8988T (cell line): ENCODE data around the gene CDK19.
"Not testable (repeated sequence)": the region's sequence is repeated elsewhere in the genome, so short reads cannot be mapped to it uniquely, and the experiment has no call there.

Experiments
- DNase-seq: peaks from one replicate; pipeline ENCODE4 v3.0.0; 2011

The CDK19 gene

GRCh38 chr6:110813338-110814101 is 1.7 kb downstream of the CDK19 start:
- peak; percentile 37 for DNase-seq

GRCh38 chr6:110812719-110813118 is 2.5 kb downstream of the CDK19 start:
- DNase-seq: no peak

GRCh38 chr6:110810896-110811586 is 4.2 kb downstream of the CDK19 start:
- no peak for DNase-seq

GRCh38 chr6:110809792-110810191 is 5.5 kb downstream of the CDK19 start:
- no peak for DNase-seq

DNA sequence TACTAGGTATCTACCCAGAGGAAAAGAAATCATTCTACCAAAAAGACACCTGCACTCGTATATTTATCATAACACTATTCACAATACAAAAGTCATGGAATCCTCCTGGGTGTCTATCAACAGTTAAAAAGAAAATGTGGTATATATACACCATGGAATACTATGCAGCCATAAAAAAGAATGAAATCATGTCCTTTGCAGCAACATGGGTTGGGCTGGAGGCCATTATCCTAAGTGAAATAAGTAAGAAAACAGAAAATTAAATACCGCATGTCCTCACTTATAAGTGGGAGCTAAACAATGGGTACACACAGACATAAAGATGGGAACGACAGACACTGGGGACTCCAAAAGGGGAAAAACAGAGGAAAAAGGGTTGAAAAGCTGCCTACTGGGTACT is 13.1 kb downstream of the CDK19 start:
- DNase-seq: not testable (repeated sequence)

DNA sequence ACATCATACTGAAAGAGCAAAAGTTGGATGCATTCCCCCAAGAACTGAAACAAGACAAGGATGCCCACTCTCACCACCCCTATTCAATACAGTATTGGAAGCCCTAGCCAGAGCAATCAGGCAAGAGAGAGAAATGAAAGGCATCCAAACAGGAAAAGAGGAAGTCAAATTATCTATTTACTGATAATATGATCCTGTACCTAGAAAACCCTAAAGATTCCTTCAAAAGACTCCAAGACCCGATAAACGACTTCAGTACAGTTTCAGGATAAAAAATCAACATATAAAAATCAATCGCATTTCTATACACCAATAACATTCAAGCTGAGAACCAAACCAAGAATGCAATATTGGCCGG is 14.5 kb downstream of the CDK19 start:
- DNase-seq: no peak

DNA sequence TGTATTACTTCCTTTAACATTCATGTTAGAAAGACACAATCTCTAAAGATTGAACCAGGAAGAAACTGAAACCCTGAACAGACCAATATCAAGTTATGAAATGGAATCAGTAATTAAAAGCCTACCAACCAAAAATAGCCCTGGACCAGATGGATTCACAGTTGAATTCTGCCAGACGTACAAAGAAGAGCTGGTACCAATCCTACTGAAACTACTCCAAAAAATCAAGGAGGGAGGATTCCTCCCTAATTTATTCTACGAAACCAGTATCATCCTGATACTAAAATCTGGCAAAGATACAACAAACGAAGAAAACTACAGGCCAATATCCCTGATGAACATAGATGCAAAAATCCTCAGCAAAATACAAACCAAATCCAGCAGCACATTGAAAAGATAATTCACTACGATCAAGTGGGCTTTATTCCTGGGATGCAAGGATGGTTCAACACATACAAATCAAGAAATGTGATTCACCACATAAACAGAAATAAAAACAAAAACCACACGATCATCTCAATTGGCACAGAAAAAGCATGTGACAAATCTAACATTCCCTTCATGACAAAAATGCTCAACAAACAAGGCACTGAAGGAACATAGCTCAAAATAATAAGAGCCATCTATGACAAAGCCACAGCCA is 15.0 kb downstream of the CDK19 start:
- DNase-seq: no peak

GRCh38 chr6:110799655-110800054 is 15.6 kb downstream of the CDK19 start:
- no peak for DNase-seq

DNA sequence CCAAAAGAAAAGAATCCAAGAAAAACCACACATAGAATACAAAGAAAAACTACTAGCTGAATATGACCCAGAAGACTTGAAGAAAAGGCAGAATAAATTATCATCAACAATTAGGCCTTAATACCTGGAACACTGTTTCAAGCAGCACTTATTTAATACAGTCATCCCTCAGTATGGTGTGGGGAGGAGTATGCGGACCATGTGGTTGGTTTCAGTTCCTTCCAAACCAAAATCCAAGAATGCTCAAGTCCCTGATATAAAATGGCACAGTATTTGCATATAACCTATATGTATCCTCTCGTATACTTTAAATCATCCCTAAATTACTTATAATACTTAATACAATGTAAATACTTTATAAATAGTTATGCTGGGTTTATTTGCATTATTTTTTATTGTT is 16.1 kb downstream of the CDK19 start:
- DNase-seq: no peak

DNA sequence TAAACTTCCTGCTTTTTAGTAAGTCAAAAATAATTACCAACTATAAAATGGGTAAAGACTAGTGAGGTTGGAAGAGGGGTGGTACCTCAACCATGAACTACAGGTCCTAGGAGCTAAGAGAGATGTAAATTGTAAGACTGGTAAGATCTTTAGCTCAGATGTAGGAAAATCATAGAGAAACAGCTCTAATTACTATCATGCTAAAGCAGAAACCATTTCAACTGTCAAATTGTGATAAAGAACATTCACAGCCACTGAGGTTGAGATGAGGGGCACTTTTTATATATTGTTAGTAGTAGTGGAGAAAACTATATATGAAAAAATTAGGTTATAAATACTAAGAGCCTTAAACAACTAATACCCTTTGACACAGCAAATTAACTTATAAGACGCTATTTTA is 20.0 kb downstream of the CDK19 start:
- no peak for DNase-seq

DNA sequence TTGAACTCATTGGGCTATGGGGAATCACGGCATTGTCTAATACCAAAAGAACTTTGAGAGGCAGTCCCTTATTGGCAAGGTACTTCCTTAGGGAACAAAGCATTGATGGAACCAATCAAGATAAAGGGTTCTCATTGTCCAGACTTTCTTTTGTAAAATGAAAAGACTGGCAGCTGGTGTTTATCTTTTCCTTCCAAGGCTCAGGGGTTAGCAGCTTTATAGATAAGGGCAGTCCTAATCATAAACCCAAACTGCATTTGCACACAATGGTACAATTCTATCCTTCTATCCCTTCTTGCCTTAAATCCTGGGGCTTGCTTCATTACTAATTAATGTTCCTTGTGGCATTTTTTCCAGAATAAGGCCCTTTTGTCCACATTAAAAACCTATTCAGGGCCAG is 28.6 kb downstream of the CDK19 start:
- DNase-seq: no peak

GRCh38 chr6:110786271-110786670 is 29.0 kb downstream of the CDK19 start:
- no peak for DNase-seq

DNA sequence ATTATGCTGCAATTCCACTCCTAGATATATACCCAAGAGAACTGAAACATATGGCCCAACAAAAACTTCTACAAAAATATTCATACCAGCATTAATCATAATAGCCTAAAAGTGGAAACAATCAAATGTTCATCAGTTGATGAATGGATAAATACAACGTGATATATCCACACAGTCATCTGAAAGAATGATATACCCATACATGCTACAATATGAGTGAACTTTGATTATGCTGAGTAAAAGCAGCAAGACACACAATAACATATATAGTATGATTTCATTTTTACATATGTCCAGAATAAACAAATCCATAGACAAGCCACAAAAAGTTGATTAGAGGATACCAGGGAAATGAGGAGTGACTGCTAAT is 30.7 kb downstream of the CDK19 start:
- no peak for DNase-seq

DNA sequence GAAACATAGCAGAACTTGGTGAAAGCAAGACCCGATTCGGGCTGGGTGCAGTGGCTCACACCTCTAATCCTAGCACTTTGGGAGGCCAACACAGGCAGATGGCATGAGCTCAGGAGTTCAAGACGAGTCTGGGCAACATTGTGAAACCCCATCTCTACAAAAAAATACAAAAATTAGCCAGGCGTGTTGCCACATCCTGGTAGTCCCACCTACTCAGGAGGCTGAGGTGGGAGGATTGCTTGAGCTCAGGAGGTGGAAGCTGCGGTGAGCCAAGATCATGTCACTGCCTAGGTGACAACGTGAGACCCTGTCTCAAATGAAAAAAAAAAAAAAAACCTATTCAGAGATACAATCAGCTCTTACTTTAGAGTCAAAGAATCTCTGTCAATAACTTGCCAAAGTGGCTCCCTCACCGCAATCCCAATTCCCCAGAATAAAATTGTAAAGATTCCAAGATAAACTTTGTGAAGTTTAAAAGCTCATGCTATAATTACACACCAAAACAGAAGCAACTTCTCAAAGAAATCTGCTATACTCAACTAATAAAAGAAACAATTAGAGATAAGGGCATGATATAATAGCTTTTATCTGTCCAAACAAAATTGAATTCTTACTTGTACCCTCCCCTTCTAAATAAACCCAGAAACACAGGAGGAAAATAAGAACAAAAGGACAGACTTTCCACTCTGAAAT is 33.6 kb downstream of the CDK19 start:
- DNase-seq: no peak

DNA sequence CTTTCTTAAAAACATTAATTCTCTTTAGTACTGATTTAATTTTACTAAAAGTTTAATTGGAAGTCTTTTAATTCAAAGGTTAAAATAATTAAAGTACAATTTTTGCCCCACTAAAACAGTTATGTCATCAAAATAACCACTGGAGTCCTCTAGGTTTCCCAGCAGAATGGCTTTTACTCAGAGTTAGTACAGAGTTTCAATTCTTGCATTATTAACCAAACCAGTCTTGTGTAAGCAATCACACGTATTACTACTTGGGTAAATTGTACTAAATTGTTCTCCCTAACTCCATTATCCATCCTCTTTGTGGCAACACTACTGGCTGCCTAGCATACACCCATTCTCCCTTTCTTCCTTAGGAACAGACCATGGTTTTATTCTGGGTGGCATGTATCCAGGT is 36.9 kb downstream of the CDK19 start:
- DNase-seq: no peak

DNA sequence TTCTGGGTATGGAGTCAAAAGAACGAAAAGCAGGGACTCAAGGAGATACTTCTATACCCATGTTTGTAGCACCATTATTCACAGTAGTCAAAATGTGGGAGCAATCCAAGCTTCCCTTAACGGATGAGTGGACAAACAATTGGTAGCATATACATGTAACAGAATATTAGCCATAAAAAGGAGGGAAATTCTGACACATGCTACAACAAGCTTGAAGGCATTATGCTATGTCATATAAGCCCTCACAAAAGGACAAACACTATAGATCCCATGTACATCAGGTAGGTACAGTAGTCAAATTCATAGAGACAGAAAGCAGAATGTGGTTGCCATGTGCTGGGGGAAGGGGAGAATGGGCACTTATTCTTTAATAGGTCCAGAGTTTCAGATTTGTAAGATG is 37.6 kb downstream of the CDK19 start:
- no peak for DNase-seq

- no peak for DNase-seq
Observed at GRCh38 chr6:110776413-110776812, 38.9 kb downstream of the CDK19 start.

DNA sequence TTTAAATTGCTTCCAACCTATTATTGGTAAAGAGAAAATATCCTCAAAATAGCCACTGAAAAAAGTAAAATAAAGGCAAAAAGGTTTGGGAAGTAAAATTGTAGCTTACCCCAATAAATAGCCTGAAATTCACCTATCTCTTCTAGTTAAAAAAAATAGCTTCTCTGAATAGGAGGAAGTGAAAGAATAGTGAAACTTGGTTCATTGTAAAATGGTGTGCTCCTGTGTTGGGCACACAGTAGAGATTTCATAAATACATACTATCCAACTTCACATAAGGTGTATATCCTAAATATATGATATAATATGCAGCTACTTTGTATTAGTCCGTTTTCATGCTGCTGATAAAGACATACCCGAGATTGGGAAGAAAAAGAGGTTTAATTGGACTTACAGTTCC is 45.3 kb downstream of the CDK19 start:
- no peak for DNase-seq

DNA sequence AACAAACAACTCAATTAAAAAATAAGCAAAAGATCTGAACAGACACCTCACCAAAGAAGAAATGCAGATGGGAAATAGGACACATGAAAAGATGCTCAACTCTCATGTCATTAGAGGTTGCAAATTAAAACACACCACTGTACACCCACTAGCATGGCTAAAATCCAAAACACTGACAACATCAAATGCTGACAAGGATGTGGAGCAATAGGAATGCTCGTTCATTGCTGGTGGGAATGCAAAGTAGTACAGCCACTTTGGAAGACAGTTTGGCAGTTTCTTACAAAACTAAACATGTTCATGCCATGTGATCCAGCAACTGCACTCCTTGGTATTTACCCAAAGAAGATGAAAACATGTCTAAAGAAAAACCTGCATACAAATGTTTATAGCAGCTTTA is 47.2 kb downstream of the CDK19 start:
- no peak for DNase-seq

DNA sequence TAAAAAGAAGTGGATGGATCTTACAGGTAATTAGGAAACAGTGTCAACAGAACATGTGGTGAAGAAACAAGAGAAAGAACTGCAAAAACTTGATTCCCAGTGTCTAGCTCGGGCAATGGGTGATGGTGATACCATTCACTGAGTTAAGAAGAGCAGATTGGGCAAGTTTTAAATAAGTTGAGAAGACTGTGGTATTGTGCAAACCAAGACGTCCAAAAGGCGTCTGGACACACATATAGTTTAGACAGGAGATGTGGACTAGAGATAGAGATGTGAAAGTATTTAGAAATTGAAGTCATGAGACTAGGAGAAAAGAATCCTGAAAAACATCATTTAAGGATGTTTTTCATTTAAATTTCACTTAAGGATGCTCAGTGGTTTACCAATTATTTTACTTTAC is 53.9 kb downstream of the CDK19 start:
- DNase-seq: no peak

DNA sequence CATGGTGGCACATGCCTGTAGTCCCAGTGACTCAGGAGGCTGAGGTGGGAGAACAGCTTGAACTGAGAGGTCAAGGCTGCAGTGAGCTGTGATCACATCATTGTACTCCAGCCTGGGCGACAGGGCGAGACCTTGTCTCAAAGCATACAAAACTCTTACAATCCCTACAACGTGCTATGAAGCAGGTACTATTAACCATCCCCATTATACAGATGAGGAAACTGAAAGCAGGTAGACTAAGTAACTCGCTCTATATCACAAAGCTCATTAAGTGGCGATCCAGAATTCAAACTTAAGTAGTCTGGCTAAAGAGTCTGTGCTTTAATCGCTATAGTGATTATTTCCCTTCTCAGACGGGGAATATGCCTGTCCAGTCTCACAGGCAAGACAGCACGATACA is 54.7 kb downstream of the CDK19 start:
- DNase-seq: no peak

DNA sequence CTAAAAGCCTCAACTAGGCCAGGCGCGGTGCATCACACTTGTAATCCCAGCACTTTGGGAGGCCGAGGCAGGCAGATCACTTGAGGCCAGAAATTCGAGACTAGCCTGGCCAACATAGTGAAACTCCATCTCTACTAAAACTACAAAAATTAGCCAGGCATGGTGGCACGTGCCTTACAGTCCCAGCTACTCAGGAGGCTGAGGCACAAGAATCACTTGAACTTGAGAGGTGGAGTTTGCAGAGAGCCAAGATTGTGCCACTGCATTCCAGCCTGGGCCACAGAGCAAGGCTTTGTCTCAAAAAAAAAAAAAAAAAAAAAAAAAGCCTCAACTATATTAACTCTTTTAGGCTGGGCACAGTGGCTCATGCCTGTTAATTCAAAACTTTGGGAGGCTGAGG is 55.2 kb downstream of the CDK19 start:
- DNase-seq: not testable (repeated sequence)

- no peak for DNase-seq
Observed at GRCh38 chr6:110757926-110758325, 57.3 kb downstream of the CDK19 start.

DNA sequence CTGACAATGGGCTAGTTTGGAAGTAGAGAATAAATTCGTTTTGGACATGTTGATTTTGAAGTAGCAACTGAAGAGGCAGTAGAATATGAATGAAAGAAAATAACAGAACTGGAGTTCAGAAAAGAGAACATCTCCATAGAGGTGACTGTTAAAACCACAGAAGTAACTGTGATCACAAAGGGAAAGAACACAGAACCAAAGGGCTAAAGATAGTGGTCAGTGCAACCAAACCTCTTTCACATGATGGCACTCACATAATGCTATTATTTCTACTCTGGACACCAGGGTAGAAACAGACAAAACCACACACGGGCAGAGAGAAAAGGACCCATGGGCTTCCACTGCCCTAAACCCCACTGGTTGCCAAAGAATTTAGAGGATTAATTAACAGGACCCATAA is 58.5 kb downstream of the CDK19 start:
- DNase-seq: no peak
